HK-2 (cell line): Measurements from ENCODE around the gene CASKIN2.
A peak's percentile ranks its signal among the peaks of the same experiment; 100 is the strongest.

Experiments used
- DNase-seq: peaks from one replicate; pipeline ENCODE4 v3.0.0-alpha.2; 2018; ENCODE audit not compliant: unreplicated experiment

Gene CASKIN2

GRCh38 chr17:75506888-75507287 is 8.4 kb downstream of the CASKIN2 start:
- DNase-seq, result no peak

- no peak for DNase-seq
Observed at GRCh38 chr17:75506134-75506533, 9.2 kb downstream of the CASKIN2 start.

GRCh38 chr17:75505640-75506039 is 9.7 kb downstream of the CASKIN2 start:
- no peak for DNase-seq

- no peak for DNase-seq
Observed at GRCh38 chr17:75505152-75505409, 10.3 kb downstream of the CASKIN2 start.

GRCh38 chr17:75504347-75505151 is 10.8 kb downstream of the CASKIN2 start:
- peak; percentile 39 for DNase-seq

- DNase-seq, result no peak
Observed at GRCh38 chr17:75503976-75504346, 11.4 kb downstream of the CASKIN2 start.

- no peak for DNase-seq
Observed at GRCh38 chr17:75503337-75503950, 11.9 kb downstream of the CASKIN2 start.

GRCh38 chr17:75502721-75503329 is 12.5 kb downstream of the CASKIN2 start:
- DNase-seq, result no peak

GRCh38 chr17:75502072-75502720 is 13.1 kb downstream of the CASKIN2 start:
- no peak for DNase-seq

GRCh38 chr17:75501378-75502071 is 13.8 kb downstream of the CASKIN2 start:
- DNase-seq, result no peak

- no peak for DNase-seq
Observed at GRCh38 chr17:75500419-75501216, 14.7 kb downstream of the CASKIN2 start.

GRCh38 chr17:75499313-75500022 is 15.9 kb downstream of the CASKIN2 start:
- no peak for DNase-seq

GRCh38 chr17:75498726-75499213 is 16.6 kb downstream of the CASKIN2 start:
- DNase-seq, result no peak

GRCh38 chr17:75498039-75498725 is 17.2 kb downstream of the CASKIN2 start:
- no peak for DNase-seq

GRCh38 chr17:75496005-75496404 is 19.3 kb downstream of the CASKIN2 start:
- DNase-seq, result no peak

GRCh38 chr17:75494326-75494877 is 20.9 kb downstream of the CASKIN2 start:
- DNase-seq, result no peak

GRCh38 chr17:75493476-75494129 is 21.7 kb downstream of the CASKIN2 start:
- no peak for DNase-seq

GRCh38 chr17:75492555-75493168 is 22.7 kb downstream of the CASKIN2 start:
- DNase-seq, result no peak

GRCh38 chr17:75491680-75492079 is 23.7 kb downstream of the CASKIN2 start:
- DNase-seq, result no peak
